ENCODE data around the gene CAND1. TPM values are rescaled to one million over a fixed set of nuclear protein-coding genes. Genes with fewer than 3 reads are reported as not detected.

CAND1 gene
- total and polyA plus RNA-seq, 4 donors = 25.4 to 66.1 (median 45.7) TPM

GRCh38 chr12:67354322-67354721 is 85.2 kb downstream of the CAND1 start:
- no peaks in the 10 kb centered on the region for H3K27me3 ChIP-seq (ENCODE audit: control insufficient read depth in 4 of 4, insufficient read depth in 4 of 4, low read length in 3 of 4)
- no peak overlapping the region for H3K4me3 ChIP-seq (ENCODE audit: low read depth in 1 of 3, low read length in 3 of 3)
- WGBS = 59% methylated on average over 5 of the region's 5 CpGs
- TF ChIP-seq HNF4A (conservative IDR thresholded peaks at IDR 0.05) = no peak
- TF ChIP-seq HNF4G (IDR thresholded peaks at IDR 0.05) = no peak
- no peak for TF ChIP-seq RAD21 (IDR thresholded peaks at IDR 0.05)
- TF ChIP-seq REST (IDR thresholded peaks at IDR 0.05) = no peak
- no peak overlapping the region for H3K27ac ChIP-seq (ENCODE audit: low read depth in 1 of 2, low read length in 2 of 2)
- no peak for DNase-seq (ENCODE audit: low spot score)
- peaks cover 0 to 10% (median 7%) of the 10 kb centered on the region in 4 donors for H3K4me1 ChIP-seq (ENCODE audit: control insufficient read depth in 4 of 4, insufficient read depth in 4 of 4, low read length in 3 of 4)
- H3K9ac ChIP-seq (ENCODE audit: low read depth in 1 of 2, low read length in 2 of 2) = no peak overlapping the region
- no peaks in the 10 kb centered on the region for H3K9me3 ChIP-seq (ENCODE audit: control insufficient read depth in 4 of 4, low read length in 3 of 4)
- H3K36me3 ChIP-seq (ENCODE audit: control insufficient read depth in 4 of 4, insufficient read depth in 3 of 4, low read depth in 1 of 4, low read length in 3 of 4) = no peaks in the 10 kb centered on the region

- H3K9ac ChIP-seq (ENCODE audit: low read depth in 1 of 2, low read length in 2 of 2) = no peak overlapping the region
- TF ChIP-seq NR2F2 (IDR thresholded peaks at IDR 0.05) (no peak), JUND (IDR thresholded peaks at IDR 0.05) (no peak), HNF4A (conservative IDR thresholded peaks at IDR 0.05) (no peak), HNF4G (IDR thresholded peaks at IDR 0.05) (no peak), FOXA1 (IDR thresholded peaks at IDR 0.05) (no peak), FOXA2 (IDR thresholded peaks at IDR 0.05) (no peak), REST (IDR thresholded peaks at IDR 0.05) (no peak), YY1 (IDR thresholded peaks at IDR 0.05) (no peak), EGR1 (IDR thresholded peaks at IDR 0.05; ENCODE audit: low read depth in 2 of 2) (no peak), MAX (IDR thresholded peaks at IDR 0.05) (no peak), RXRA (IDR thresholded peaks at IDR 0.05) (no peak), SP1 (IDR thresholded peaks at IDR 0.05) (no peak), GABPA (IDR thresholded peaks at IDR 0.05 in 1 of 2, conservative IDR thresholded peaks at IDR 0.05 in 1 of 2) (no peak), ZBTB33 (IDR thresholded peaks at IDR 0.05) (no peak), ATF3 (IDR thresholded peaks at IDR 0.05) (no peak), CTCF (IDR thresholded peaks at IDR 0.05; ENCODE audit: low read depth, low read length, missing input control) (no peak), TAF1 (conservative IDR thresholded peaks at IDR 0.05) (no peak)
- no peak overlapping the region for H3K27ac ChIP-seq (ENCODE audit: low read depth in 1 of 2, low read length in 2 of 2)
- H3K36me3 ChIP-seq (ENCODE audit: control insufficient read depth in 4 of 4, insufficient read depth in 3 of 4, low read depth in 1 of 4, low read length in 3 of 4) = no peaks in the 10 kb centered on the region
- no peak overlapping the region for H3K4me3 ChIP-seq (ENCODE audit: low read depth in 1 of 3, low read length in 3 of 3)
- no peaks in the 10 kb centered on the region for H3K9me3 ChIP-seq (ENCODE audit: control insufficient read depth in 4 of 4, low read length in 3 of 4)
- H3K27me3 ChIP-seq (ENCODE audit: control insufficient read depth in 4 of 4, insufficient read depth in 4 of 4, low read length in 3 of 4) = no peaks in the 10 kb centered on the region
- no peak for DNase-seq (ENCODE audit: low spot score)
- WGBS = 78% methylated on average over 1 of the region's 1 CpG
- peaks cover 0 to 10% (median 7%) of the 10 kb centered on the region in 4 donors for H3K4me1 ChIP-seq (ENCODE audit: control insufficient read depth in 4 of 4, insufficient read depth in 4 of 4, low read length in 3 of 4)
Observed at GRCh38 chr12:67354966-67355365, 85.8 kb downstream of the CAND1 start.
